Spinal cord (tissue), 10 donors: ENCODE data around the gene SRRM3. TPM values are rescaled to one million over a fixed set of nuclear protein-coding genes. Genes with fewer than 3 reads are reported as not detected.
"Not testable (repeated sequence)": the region's sequence is repeated elsewhere in the genome, so short reads cannot be mapped to it uniquely, and the experiment has no call there.

Experiments
- DNase-seq, 6 donors: peaks; one replicate each; pipeline versions ENCODE4 v3.0.0 to v3.0.0-alpha.2; 2013 to 2015; ENCODE audit warnings: low spot score in 6 of 6, low read depth in 4 of 6
- H3K27ac ChIP-seq: one replicate; pipeline ENCODE4 v1.5.1; 2013; ENCODE audit warnings: low read depth, low read length, control low read depth
- H3K27me3 ChIP-seq: one replicate; pipeline ENCODE4 v1.6.1; 2013; ENCODE audit warnings: low read length; ENCODE audit not compliant: control insufficient read depth, insufficient read depth
- H3K36me3 ChIP-seq: one replicate; pipeline ENCODE4 v1.6.1; 2013; ENCODE audit warnings: low read length; ENCODE audit not compliant: control insufficient read depth, insufficient read depth
- H3K4me1 ChIP-seq: one replicate; pipeline ENCODE4 v1.6.1; 2013; ENCODE audit warnings: low read length; ENCODE audit not compliant: control insufficient read depth, insufficient read depth
- H3K4me3 ChIP-seq: one replicate; pipeline ENCODE4 v1.5.1; 2013; ENCODE audit warnings: low read depth, low read length, control low read depth
- H3K9me3 ChIP-seq: one replicate; pipeline ENCODE4 v1.6.1; 2013; ENCODE audit warnings: low read length; ENCODE audit not compliant: control insufficient read depth, insufficient read depth
- WGBS: methylation state at CpG from one replicate; pipeline ENCODE4 v1.1.5; 2013; ENCODE audit warnings: missing lambda C conversion rate; ENCODE audit not compliant: insufficient coverage; 5-methylcytosine and 5-hydroxymethylcytosine counted together
- polyA plus RNA-seq, 2 donors: library from polyadenylated mRNA; unstranded; fragments of 120-200 nt; gene quantifications; one replicate each; pipeline ENCODE4 v1.2.1, GENCODE V29; 2013; ENCODE audit not compliant: insufficient read length in 2 of 2
- total RNA-seq, 2 donors: library from RNA; depleted of rRNA in 1 of 2; stranded (reverse); fragments of 120-200 nt in 1 of 2; fragments of >200 nt in 1 of 2; gene quantifications; one replicate each; pipeline versions ENCODE4 v1.2.3 to v1.2.4, GENCODE V29; 2013 to 2014
- donor health status: healthy.

The SRRM3 gene
- total and polyA plus RNA-seq, 4 donors, result 7.2 to 80.0 (median 27.4) TPM

- H3K4me1 ChIP-seq, result peaks cover 14% of the 10 kb centered on the region
- no peak overlapping the region for H3K4me3 ChIP-seq
- no peaks in the 10 kb centered on the region for H3K27me3 ChIP-seq
- 97% methylated on average over 12 of the region's 19 CpGs for WGBS
- no peak overlapping the region for H3K27ac ChIP-seq
- DNase-seq, result no peak
- H3K36me3 ChIP-seq, result no peaks in the 10 kb centered on the region
- no peaks in the 10 kb centered on the region for H3K9me3 ChIP-seq
These were observed 36.4 kb upstream of the SRRM3 start for GRCh38 chr7:76165106-76165972.

- H3K27me3 ChIP-seq, result no peaks in the 10 kb centered on the region
- WGBS, result 80% methylated on average over 8 of the region's 15 CpGs
- H3K9me3 ChIP-seq, result no peaks in the 10 kb centered on the region
- H3K36me3 ChIP-seq, result no peaks in the 10 kb centered on the region
- peak overlapping the region; percentile 77 for H3K4me3 ChIP-seq
- H3K4me1 ChIP-seq, result peaks cover 14% of the 10 kb centered on the region
- DNase-seq, result no peak
- peak overlapping the region; percentile 79 for H3K27ac ChIP-seq
These were observed 35.7 kb upstream of the SRRM3 start for GRCh38 chr7:76165973-76166403.

GRCh38 chr7:76166404-76167255 is 35.1 kb upstream of the SRRM3 start:
- under 1% methylated on average over 66 of the region's 67 CpGs for WGBS

GRCh38 chr7:76173566-76174205 is 28.0 kb upstream of the SRRM3 start:
- no peak overlapping the region for H3K27ac ChIP-seq
- H3K27me3 ChIP-seq, result no peaks in the 10 kb centered on the region
- no peak overlapping the region for H3K4me3 ChIP-seq
- no peaks in the 10 kb centered on the region for H3K36me3 ChIP-seq
- peaks cover 9% of the 10 kb centered on the region for H3K4me1 ChIP-seq
- WGBS, result 81% methylated on average over 9 of the region's 12 CpGs
- no peaks in the 10 kb centered on the region for H3K9me3 ChIP-seq
- DNase-seq, result no peak

More at GRCh38 chr7:76166404-76167255, 35.1 kb upstream of the SRRM3 start:
- Histone ChIP-seq H3K4me1 (peaks cover 14% of the 10 kb centered on the region), H3K27ac (peak overlapping the region; percentile 79), H3K9me3 (no peaks in the 10 kb centered on the region), H3K27me3 (no peaks in the 10 kb centered on the region), H3K36me3 (no peaks in the 10 kb centered on the region), H3K4me3 (peak overlapping the region; percentile 77)
- peak; percentile 85 to 99 (median 91) for DNase-seq

- not testable (repeated sequence) for H3K27ac ChIP-seq, H3K9me3 ChIP-seq, H3K36me3 ChIP-seq, DNase-seq, H3K27me3 ChIP-seq, H3K4me3 ChIP-seq, H3K4me1 ChIP-seq
- 85% methylated on average over 10 of the region's 11 CpGs for WGBS
These were observed 24.7 kb upstream of the SRRM3 start for GRCh38 chr7:76176951-76177350.

- no peaks in the 10 kb centered on the region for H3K9me3 ChIP-seq
- peaks cover 9% of the 10 kb centered on the region for H3K4me1 ChIP-seq
- no peaks in the 10 kb centered on the region for H3K27me3 ChIP-seq
- no peak overlapping the region for H3K4me3 ChIP-seq
- no peaks in the 10 kb centered on the region for H3K36me3 ChIP-seq
- 96% methylated on average over 7 of the region's 10 CpGs for WGBS
- H3K27ac ChIP-seq, result no peak overlapping the region
- DNase-seq, result no peak
These were observed 22.0 kb upstream of the SRRM3 start for GRCh38 chr7:76179686-76180085.

- Histone ChIP-seq H3K27ac (no peak overlapping the region), H3K36me3 (no peaks in the 10 kb centered on the region), H3K27me3 (no peaks in the 10 kb centered on the region), H3K9me3 (no peaks in the 10 kb centered on the region), H3K4me3 (no peak overlapping the region), H3K4me1 (peaks cover 20% of the 10 kb centered on the region)
- WGBS, result 91% methylated on average over 4 of the region's 7 CpGs
- peak in 1 of 6 donors; percentile 43 for DNase-seq
These were observed 19.3 kb upstream of the SRRM3 start for GRCh38 chr7:76182225-76182960.

GRCh38 chr7:76185187-76185896 is 16.4 kb upstream of the SRRM3 start:
- H3K4me1 ChIP-seq, result peaks cover 11% of the 10 kb centered on the region
- 25% methylated on average over 21 of the region's 21 CpGs for WGBS
- DNase-seq, result peak in 2 of 6 donors; percentile 38 to 58
- no peaks in the 10 kb centered on the region for H3K27me3 ChIP-seq
- no peaks in the 10 kb centered on the region for H3K9me3 ChIP-seq
- no peak overlapping the region for H3K4me3 ChIP-seq
- H3K27ac ChIP-seq, result no peak overlapping the region
- no peaks in the 10 kb centered on the region for H3K36me3 ChIP-seq
